Stimulated activated CD8-positive, alpha-beta memory T cell treated with anti-CD3 and anti-CD28 coated beads, Interleukin-7, amount 100 ng/mL, for 4 hours (primary cell): ENCODE data around the gene PDE3B.
"Not testable (repeated sequence)": the region's sequence is repeated elsewhere in the genome, so short reads cannot be mapped to it uniquely, and the experiment has no call there.

Experiments
- DNase-seq, 2 donors: peaks; one replicate each; pipeline ENCODE4 v3.0.0-alpha.2; 2020; ENCODE audit warnings: low read depth in 2 of 2

Gene PDE3B

DNA sequence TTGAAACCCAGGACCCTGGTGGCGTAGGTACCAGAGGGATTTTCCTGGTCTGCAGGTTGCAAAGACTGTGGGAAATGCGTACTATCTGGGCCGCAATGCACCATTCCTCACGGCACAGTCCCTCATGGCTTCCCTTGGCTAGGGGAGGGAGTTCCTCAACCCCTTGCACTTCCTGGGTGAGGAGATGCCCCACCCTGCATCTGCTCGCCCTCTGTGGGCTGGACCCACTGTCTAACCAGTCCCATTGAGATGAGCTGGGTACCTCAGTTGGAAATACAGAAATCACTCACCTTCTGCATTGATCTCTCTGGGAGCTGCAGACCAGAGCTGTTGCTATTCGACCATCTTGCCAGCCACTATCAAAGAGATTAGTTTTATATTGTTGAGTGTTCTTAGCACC lies 100.1 kb downstream of the PDE3B start:
- DNase-seq, result not testable (repeated sequence)

DNA sequence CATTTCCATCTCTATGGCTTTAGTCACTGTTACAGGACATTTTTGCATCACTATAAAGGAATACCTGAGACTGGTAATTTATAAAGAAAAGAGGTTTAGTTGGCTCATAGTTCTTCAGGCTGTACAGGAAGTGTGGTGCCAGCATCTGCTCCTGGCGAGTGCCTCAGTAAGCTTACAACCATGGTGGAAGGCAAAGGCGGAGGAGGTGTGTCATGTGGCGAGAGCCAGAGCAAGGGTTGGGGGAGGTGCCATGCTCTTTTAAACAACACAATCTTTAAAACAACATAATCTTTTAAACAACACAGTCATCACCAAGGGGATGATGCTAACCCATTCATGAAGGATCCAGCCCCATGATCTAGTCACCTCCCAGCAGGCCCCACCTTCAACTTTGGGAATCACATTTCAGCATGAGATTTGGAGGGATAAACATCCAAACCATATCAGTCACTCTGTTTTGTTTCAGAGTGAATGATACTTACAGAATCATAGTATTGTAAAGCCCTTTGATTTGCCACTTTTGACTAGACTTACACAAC lies 103.3 kb downstream of the PDE3B start:
- no peak for DNase-seq

DNA sequence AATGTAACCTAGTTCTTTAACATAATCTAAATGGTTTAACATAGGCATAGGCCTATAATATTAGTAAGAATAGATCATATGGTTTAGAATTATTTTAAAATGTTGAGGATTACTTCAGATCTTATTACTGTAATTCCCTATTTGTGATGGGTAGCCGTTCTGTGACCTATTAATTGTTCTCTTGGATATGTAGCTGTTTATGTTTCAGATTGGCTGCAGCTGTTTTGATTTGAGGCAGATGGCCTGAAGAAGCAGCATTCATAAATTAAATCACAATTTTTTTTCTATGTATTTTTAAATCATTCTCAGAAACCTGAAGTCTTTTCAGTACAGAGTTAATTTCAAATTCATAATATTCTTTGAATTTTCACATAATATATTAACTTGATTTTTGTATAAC lies 104.5 kb downstream of the PDE3B start:
- no peak for DNase-seq

DNA sequence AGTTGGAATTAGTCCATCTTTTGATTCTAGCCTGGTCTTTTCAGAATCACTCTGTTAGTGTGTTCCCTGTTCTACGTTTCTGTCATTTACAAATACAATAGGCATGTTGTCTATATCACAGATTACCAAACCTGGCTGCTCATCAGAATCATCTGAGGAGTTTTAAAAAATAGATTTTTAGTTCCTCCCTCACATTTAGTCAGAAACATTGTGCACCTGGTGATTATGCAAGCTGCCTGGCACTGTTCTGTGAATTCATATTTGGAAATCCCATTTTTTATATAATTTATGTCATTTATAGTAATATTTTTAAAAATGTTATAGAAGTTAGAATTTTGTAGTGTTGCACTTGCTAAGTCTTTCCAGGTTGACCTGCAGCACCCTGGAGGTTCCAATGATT lies 107.3 kb downstream of the PDE3B start:
- no peak for DNase-seq

DNA sequence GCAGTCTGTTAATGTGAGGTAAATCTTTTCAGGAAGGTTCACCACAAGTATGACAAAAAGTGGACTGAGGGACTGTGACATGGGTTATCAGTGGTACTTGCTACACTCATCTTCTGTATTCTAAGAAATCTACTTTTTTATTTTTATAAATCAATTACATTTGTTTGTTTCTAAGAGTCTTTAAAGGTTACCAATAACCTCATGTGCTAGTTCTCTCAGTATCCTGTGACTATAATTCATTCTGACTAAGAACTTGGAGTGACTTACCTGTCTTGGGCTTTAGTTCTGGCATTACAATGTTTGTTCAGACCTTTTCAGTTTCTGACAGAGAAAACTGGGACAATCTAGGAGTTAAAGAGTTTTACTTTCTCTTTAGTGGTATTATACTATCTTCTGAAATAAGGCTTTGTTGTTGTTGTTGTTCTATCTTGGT lies 108.4 kb downstream of the PDE3B start:
- no peak for DNase-seq

DNA sequence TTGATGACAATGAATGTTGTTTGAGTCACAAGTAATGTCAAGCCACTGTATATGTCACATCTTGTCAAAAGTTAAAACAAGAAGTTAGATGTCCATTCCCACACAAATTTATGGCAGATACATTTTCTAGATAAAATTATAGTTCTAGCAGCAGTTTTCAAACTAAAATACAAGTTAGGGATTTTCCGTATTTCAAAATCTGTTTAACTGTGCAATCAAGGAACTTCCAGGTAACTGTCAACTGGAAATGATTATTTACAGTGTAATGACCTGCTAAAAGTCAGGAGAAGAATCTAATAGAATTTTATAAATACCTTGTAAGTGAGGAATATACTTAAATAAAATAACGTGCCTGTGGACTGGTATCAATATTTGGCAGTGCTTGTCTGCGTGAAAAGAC lies 111.5 kb downstream of the PDE3B start:
- no peak for DNase-seq

DNA sequence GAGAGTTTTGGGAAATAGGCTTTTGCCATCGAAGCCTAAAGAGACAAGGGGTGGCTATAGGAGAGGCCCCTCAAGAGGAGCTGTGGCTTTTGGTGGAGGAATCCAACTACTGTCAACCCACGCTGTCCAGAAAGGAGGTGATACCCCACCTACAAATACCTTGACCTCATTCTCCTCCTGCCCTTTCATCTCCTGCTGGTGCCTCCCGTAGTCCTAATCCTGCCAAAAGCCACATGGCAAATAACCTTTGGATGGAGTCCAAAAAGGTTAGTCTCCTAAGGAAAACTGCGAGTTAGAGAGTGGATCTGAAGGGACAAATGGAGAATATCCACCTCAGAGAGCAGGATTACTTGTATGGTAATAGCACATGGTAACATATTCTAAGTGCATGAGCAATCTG lies 112.7 kb downstream of the PDE3B start:
- DNase-seq, result no peak

DNA sequence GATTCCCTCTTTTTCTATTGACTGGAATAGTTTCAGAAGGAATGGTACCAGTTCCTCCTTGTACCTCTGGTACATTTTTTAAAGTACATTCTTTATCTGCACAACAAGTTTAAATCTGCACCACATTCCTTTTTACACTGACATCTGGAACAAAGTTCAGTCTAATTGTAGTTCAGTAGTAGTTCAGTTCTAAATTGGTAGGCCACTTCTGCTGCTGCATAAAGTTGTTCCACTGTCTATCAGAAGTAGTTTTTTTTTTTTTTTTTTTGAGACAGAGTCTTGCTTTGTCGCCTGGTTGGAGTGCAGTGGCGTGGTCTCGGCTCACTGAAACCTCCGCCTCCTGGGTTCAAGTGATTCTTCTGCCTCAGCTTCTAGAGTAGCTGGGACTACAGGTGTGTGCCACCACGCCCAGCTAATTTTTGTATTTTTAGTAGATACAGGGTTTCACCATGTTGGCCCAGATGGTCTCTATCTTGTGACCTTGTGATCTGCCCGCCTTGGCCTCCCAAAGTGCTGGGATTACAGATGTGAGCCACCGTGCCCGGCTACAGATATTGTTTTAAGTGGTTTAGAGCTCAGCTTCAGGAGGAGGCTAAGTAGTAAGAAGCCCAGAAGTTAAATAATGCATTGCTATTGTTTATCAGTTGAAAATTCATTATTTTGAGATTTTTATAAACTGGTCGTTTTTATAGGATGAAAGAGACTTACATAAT lies 115.9 kb downstream of the PDE3B start:
- not testable (repeated sequence) for DNase-seq

DNA sequence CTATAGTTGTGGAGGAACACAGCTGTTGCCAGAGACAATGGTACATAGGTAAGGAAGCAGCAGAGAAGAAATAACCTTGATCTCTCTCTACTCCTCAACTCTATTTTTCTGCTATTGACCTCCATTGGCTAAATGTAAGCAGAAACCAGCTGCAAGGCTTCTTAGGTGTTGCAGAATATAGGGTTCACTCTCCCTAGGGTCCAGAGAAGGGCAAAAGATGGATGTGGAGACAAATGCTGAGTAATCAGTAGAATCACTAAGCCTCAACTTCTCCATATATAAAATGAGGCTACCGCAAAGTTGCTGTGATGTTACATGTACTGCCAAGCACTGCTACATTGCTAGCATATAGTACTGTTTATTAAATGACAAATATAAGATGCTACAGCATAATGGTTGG lies 120.6 kb downstream of the PDE3B start:
- no peak for DNase-seq

DNA sequence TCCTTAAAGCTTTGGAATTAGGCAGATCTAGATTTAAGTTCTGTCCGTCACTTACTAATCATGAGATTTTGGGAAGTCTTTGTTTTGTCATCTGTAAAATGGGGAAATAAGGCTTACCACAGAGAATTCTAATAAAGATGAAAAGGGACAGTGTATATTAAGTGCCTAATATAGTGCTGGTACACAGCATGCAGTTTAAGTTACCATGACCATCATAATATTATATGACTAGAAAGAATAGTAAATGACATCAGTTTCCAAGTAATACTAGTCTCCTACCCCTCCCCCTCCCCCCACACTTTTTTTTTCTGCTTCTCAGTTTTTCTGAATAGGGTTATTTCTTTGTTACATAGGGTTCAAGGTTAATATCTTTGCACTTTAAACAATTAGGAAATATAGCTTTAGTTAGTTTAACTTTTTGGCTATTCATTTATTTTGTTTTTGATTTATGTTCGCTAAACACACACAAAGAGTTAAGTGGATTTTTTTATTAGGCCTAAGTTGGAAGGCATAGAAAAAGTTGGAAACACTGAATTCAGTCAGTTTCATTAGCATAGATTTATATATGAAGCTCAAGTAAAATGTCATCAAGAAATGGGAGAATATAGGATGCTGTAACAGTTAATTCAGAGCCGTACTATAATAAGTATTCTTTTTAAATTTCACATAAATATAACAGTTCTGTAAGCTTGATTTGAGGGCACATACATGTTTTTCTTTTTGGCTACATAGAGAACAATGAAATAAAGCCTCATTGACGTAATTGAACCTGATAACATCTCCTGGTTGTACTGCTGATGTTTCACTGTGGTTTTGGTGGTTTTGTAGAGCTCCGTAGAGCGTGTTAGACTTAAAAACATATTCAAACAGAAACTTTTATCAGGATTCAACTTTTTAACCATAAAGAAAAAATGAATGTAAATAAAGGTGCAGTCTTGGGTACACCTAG lies 121.2 kb downstream of the PDE3B start:
- peak in 1 of 2 donors; percentile 19 for DNase-seq

DNA sequence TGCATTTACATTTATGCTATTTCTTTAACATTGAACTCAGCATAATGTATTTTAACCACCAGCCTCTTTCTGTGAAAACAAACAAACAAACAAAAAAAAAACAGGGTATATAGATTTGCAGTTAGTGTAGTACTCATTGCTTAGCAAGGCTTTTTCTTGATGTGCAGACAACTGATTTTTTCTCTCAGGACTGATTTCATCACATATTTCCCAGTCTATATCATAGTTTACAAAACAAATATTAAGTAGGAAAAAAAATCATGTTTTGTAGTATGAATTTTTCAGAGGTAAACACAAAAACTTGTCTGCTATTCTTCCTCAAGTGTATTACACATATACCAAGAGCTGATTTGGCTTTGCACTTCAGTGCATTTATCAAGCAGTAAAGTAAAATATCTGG lies 123.0 kb downstream of the PDE3B start:
- no peak for DNase-seq

DNA sequence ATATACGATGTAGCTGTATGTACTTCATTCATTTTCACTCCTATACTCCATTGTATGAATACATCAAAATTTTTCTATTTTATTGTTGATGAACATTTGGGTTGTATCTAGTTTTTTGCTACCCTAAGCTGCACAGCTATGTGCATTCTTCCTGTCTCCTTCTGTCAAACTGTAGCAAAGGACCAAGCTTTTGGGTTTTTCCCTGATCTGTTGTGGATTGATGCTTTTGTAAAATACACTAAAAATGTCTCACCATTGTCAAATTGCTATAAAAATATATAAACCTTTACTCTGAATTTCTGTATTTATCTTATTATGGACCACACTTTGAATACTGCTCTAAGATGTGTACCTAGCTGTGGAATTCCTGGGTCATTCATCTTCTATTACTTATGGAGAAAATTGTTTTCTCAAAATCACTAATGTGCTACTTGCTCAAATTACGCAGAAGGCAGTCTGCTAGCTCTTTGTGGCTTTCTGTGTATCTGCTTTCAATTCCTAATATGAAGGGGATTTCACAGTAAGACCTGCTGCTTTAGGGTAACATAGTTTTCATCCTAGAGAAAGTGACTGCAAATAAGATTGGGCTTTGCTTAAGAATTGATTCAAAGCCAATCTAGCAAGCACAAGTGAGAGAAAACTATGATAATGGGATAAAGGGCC lies 125.1 kb downstream of the PDE3B start:
- no peak for DNase-seq

DNA sequence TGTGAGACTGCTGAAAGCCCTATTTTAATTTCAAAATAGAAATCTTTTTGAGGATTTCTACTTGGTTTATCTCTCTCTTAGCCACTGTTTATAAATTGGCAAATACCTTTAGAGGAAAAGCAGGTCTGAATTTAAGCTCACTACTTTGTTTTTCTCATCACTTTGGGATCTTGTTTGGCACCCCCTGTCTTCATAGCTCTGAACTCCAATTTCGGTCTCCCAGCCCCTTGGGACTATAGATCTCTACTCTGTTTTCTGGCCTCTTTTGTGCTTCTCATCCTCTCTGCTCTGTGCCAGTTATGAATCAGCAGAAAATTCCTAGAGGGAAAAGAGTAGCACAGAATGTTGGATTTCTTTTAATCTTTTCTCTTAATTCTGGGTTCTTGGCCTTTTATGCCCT lies 130.2 kb downstream of the PDE3B start:
- no peak for DNase-seq

DNA sequence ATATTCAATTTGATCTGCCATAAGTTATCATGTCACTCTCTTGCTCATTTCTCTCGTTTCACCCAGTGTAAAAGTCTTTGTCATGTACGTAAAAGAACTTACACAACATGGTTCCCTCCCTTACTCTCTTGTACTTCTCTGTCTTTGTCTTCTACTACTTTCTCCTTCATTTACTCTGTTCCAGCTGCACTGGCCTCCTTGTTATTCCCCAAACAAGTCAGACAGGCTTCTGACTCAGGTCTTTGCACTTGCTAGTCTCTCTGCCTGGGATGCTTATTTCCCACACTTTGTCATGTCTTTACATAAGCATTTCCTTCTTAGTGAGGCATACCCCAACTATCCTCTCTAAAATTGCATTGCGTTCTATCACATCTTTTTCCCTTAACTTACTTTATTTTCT lies 131.1 kb downstream of the PDE3B start:
- DNase-seq, result no peak

DNA sequence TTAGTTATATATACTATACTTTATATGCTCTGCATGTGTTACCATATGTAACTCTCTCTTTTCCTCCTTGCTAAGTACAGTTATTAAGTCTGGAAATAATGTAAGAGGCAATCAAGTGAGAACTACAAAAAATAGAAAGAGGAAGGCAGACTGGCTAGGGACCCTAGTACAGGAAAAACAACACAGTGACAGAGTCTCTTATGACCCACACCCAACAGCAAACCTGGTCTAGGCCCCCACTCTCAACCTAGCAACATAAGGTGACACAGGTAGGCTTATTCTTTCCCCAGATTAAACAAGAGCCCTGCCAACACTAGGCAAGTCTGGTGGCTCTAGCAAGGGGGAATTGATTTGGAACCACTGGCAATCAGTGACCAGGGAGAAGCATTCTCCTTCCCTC lies 132.3 kb downstream of the PDE3B start:
- no peak for DNase-seq

DNA sequence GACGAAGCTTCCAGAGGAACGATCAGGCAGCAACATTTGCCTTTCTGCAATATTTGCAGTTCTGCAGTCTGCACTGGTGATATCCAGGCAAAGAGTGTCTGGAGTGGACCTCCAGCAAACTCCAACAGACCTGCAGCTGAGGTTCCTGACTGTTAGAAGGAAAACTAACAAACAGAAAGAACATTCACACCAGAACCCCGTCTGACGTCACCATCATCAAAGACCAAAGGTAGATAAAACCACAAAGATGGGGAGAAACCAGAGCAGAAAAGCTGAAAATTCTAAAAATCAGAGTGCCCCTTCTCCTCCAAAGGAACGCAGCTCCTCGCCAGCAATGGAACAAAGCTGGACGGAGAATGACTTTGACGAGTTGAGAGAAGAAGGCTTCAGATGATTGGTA lies 134.9 kb downstream of the PDE3B start:
- not testable (repeated sequence) for DNase-seq

DNA sequence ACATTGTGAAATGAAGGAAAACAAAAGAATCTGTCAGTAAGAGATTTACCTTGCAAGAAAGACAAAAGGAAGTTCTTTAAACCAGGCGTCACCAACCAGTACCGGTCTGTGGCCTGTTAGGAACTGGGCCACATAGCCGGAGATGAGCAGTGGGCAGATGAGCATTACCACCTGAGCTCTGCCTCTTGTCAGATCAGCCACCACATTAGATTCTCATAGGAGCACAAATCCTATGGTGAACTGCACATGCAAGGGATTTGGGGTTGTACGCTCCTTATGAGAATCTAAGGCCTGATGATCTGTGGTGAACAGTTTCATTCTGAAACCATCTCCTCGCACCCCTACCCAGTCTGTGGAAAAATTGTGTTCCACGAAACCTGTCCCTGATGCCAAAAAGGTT lies 140.2 kb downstream of the PDE3B start:
- no peak for DNase-seq

DNA sequence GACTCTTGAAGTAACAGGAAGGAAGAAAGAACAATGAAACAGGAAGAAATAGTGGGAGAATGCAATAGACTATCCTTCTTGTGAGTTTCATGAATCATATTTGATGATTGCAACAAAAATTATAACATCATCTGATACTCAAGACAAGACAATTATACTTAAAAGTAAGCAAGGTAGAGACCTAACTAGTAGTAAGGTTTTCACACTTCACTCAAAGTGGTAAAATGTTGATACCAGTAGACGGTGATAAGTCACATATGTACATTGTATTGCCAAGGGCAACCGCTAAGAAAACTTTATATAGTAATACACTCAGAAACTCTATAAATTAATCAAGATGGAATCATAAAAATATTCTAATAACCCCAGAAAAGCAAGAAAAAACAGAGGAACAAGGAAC lies 140.6 kb downstream of the PDE3B start:
- DNase-seq, result no peak

DNA sequence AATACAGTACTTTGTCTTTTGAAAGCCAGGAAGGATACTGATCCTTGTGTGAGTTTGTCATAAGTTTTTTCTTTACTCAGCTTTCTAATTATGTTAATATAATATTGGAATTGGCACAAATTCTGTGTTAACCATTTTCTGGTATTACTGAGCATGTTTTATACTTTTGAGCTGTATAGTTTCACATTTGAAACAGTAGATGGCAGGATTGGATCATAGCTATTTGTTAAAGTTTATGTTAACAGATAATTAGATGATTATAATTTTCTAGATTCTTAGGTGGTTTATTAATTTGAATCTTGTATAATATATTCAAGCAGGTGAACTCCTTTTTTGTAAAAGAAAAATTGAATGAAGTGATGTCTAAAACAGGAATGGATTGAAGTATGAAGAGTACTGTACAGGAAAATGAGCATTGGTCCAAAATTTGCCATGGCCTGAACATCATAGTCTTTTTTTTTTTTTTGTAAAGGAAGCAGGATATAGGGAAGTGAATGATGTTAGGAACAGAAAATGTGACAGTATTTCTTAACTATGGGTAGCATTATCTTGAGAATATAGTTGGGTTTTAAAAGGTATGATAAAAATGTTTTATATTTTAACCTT lies 146.4 kb downstream of the PDE3B start:
- DNase-seq, result no peak

DNA sequence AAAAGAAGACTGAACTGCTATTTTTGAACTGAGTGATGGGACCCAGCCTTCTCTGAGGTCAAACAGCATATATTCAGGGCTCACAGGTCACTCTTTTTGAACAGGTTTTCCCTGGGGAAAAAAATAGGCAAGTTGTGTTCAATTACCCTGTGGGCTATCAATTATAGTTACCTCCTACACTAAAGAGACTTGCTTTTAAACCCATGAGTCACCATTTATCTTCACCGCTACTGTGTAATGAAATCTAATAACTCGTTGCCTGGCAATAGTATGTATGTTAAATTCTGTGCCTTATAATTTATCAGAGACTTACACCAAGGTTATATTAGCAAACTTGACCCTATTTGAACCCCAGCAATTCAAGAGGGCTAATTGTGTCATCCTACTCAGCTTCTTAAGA lies 149.9 kb downstream of the PDE3B start:
- no peak for DNase-seq

DNA sequence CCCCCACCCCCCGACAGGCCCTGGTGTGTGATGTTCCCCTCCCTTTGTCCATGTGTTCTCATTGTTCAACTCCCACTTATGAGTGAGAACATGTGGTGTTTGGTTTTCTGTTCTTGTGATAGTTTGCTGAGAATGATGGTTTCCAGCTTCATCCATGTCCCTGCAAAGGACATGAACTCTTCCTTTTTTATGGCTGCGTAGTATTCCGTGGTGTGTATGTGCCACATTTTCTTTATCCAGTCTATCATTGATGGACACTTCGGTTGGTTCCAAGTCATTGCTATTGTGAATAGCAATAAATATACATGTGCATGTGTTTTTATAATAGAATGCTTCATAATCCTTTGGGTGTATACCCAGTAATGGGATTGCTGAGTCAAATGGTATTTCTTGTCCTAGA lies 152.4 kb downstream of the PDE3B start:
- DNase-seq, result not testable (repeated sequence)

DNA sequence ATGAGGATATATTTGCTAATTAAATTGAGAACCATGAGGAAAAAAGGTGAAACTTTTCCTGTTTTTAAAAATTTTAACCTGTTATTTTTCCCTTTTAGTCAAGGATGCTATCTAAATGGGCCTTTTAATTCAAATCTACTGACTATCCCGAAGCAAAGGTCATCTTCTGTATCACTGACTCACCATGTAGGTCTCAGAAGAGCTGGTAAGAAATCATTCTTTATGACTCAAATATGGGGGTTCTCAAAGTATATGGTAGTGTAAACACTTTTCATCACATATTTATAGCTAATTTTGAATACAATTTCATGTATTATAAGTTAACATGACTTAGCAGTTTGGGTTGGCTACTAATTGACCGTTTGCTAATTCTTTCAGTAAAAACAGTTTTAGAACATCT lies 160.2 kb downstream of the PDE3B start:
- DNase-seq, result no peak
